Measurements from ENCODE around the gene CELSR1.
"Not testable (repeated sequence)": the region's sequence is repeated elsewhere in the genome, so short reads cannot be mapped to it uniquely, and the experiment has no call there.

CELSR1 gene

DNA sequence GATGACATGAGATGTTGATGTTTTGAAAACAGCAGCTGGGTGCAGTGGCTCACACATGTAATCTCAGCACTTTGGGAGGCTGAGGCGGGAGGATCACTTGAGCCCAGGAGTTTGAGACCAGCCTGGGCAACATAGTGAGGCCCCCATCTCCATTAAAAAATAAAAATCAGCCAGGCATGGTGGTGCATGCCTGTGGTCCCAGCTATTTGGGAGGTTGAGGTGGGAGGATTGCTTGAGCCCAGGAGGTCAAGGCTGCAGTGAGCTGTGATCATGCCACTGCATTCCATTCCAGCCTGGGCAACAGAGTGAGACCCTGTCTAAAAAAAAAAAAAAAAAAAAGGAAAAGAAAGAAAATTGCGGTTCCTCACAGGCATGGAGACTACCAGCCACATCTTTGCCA, 224.6 kb downstream of the CELSR1 start:
- DNase-seq = not testable (repeated sequence)

DNA sequence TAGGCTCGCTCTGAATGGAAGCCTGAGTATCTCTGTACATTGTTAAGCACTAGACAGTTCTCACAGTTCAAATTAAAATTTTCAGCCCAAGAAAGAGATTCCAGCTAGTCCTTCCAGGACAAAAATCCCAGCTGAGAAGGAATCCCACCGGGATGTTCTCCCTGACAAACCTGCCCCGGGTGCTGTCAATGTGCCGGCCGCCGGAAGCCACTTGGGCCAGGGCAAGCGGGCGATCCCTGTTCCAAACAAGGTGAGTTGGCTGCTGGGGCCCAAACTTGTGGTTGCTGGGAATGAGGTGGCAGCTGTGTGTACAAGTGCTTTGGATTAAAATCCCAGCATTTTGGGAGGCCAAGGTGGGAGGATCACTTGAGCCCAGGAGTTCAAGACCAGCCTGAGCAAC, 225.4 kb downstream of the CELSR1 start:
- DNase-seq = no peak
